NT2/D1 (cell line): Measurements from ENCODE around the gene PAPOLG.

Experiments
- YY1 ChIP-seq: IDR thresholded peaks from 2 replicates; pipeline ENCODE4 v1.6.1; 2011; ENCODE audit not compliant: insufficient read length, insufficient read depth
- ZNF274 ChIP-seq: IDR thresholded peaks from 2 replicates; pipeline ENCODE4 v1.6.1; 2011; ENCODE audit warnings: mild to moderate bottlenecking, low read depth, low read length

DNA sequence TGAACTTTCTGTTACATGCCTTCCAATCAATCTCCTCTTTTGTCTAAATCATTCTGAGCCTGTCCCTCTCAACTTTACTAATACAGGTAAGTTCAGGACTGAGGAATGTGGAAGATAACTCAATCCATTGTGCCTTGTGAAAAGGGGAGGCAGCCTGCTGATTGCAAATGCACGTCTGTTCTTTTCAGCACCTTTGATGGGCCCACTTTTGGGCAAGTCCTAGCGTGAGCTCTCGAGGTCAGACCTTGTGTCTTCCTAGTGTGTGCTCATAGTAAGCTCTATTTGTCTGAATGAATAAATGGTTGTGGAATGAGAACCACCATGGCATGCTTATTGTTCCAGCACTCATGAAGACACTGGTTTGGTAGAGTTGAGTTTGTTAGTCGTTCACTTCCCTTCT, 74.9 kb downstream of the PAPOLG start:
- TF ChIP-seq ZNF274, result no peak
- TF ChIP-seq YY1, result no peak
